Adrenal gland (tissue), 12 donors: ENCODE results near the gene S100A1. TPM values are rescaled to one million over a fixed set of nuclear protein-coding genes. Genes with fewer than 3 reads are reported as not detected.

ENCODE experiments used
- DNase-seq, 7 donors: peaks; one replicate each; pipeline ENCODE4 v3.0.0-alpha.2; 2019 to 2020
- H3K27ac ChIP-seq, 5 donors: fragments of 200-600 bp; sonication (generic) in 4 of 5; 1 replicate in 3 of 5; 2 replicates in 2 of 5; pipeline versions ENCODE4 v1.5.1 to v1.8.0; 2016 to 2020; ENCODE audit warnings: mild to moderate bottlenecking in 1 of 5
- H3K27me3 ChIP-seq: fragments of 200-600 bp; 2 replicates; pipeline ENCODE4 v1.8.0; 2021
- H3K36me3 ChIP-seq, 2 donors: fragments of 200-600 bp; replicated peaks in 1 of 2; 1 replicate in 1 of 2; 2 replicates in 1 of 2; pipeline versions ENCODE4 v1.5.1 to v1.8.0; 2018 to 2022
- H3K4me1 ChIP-seq, 2 donors: fragments of 200-600 bp; replicated peaks in 1 of 2; 1 replicate in 1 of 2; 2 replicates in 1 of 2; pipeline versions ENCODE4 v1.5.1 to v1.8.0; 2018 to 2021
- H3K4me3 ChIP-seq, 4 donors: fragments of 200-600 bp; sonication (generic) in 3 of 4; one replicate each; pipeline ENCODE4 v1.5.1; 2016 to 2018
- H3K9me3 ChIP-seq, 3 donors: fragments of 200-600 bp; sonication (generic) in 1 of 3; replicated peaks in 1 of 3; 1 replicate in 2 of 3; 2 replicates in 1 of 3; pipeline versions ENCODE4 v1.5.1 to v1.8.0; 2016 to 2021
- CTCF ChIP-seq, 6 experiments: fragments of 450-650 bp in 4 of 6; fragments of 200-600 bp in 2 of 6; sonication (generic) in 1 of 6; IDR thresholded peaks; 1 replicate in 5 of 6; 2 replicates in 1 of 6; pipeline versions ENCODE4 v1.5.1 to v1.8.0; 2016 to 2021; ENCODE audit warnings: antibody characterized with exemption in 6 of 6, mild to moderate bottlenecking in 2 of 6, moderate library complexity in 1 of 6
- POLR2A ChIP-seq, 2 donors: fragments of 450-650 bp; IDR thresholded peaks; one replicate each; pipeline ENCODE4 v1.6.1; 2017; ENCODE audit warnings: antibody characterized with exemption in 2 of 2, mild to moderate bottlenecking in 2 of 2, moderate library complexity in 1 of 2
- WGBS, 4 donors: extraction: QIAGEN DNeasy Blood & Tissue Kit in 2 of 4; methylation state at CpG; one replicate each; pipeline versions ENCODE4 v1.1.5 to v1.1.7; 2013 to 2017; 5-methylcytosine and 5-hydroxymethylcytosine counted together
- intact Hi-C, 2 donors: fragments of 100-400 bp; cut with DNase I; formaldehyde crosslinking; loops; one replicate each; pipeline versions ENCODE4 v1.14.1 to v1.15.0; 2022 to 2023
- polyA plus RNA-seq, 3 donors: library from polyadenylated mRNA; stranded (reverse); fragments of 200-250 nt in 2 of 3; fragments of 350-450 nt in 1 of 3; fragmentation: Illumina TruSeq in 1 of 3; extraction: RNeasy Lipid Tissue Mini Kit (QIAGEN cat#74804) in 1 of 3; gene quantifications; one replicate each; pipeline ENCODE4 v1.2.3, GENCODE V29; 2013 to 2014
- total RNA-seq, 9 donors: library from RNA; depleted of rRNA in 4 of 9; stranded (reverse); fragments of >200 nt in 4 of 9; fragments of 120-200 nt in 1 of 9; fragmentation: NEBNext Ultra II Directional in 1 of 9; extraction: Animal tissue kit (Norgen Biotek cat#: 25700) in 1 of 9; gene quantifications; one replicate each; pipeline versions ENCODE4 v1.1.0 to v1.2.4, GENCODE V29; 2013 to 2023
- donor health status: healthy with polysubstance abuse.
- donor health status: Bipolar disorder and iron deficiency.
- donor health status: DM: yes; HTN: yes; CAD: no.
- donor health status: DM: no; HTN: no; CAD: no.
- donor health status: DM: no; HTN: no; CAD: no.
- donor health status: DM: yes; HTN: yes; CAD: no.

The S100A1 gene
- total and polyA plus RNA-seq, 12 donors = 0.55 to 12.3 (median 2.0) TPM; not detected in 4

- Histone ChIP-seq H3K27me3 (no peaks in the 10 kb centered on the region), H3K36me3 (peaks cover 0 to 40% of the 10 kb centered on the region in 2 donors), H3K9me3 (no peaks in the 10 kb centered on the region), H3K4me1 (peaks cover 5 to 11% of the 10 kb centered on the region in 2 donors), H3K4me3 (no peak overlapping the region), H3K27ac (peak overlapping the region in 1 of 5 donors; percentile 62)
- DNase-seq = no peak
- intact Hi-C loops = no loop called here
- TF ChIP-seq POLR2A (IDR thresholded peaks at IDR 0.05) (no peak), CTCF (IDR thresholded peaks at IDR 0.05) (no peak)
- WGBS, 4 donors = 49 to 80% (median 63%) methylated on average over 1 to 2 of the region's 2 CpGs
Observed at GRCh38 chr1:153647346-153647714, 19.1 kb downstream of the S100A1 start.

GRCh38 chr1:153648000-153648643, 19.9 kb downstream of the S100A1 start:
- intact Hi-C loops = no loop called here
- WGBS, 4 donors = 77 to 88% (median 85%) methylated on average over 7 to 10 of the region's 10 CpGs
- TF ChIP-seq CTCF (IDR thresholded peaks at IDR 0.05) = no peak
- no peak for TF ChIP-seq POLR2A (IDR thresholded peaks at IDR 0.05)
- no peaks in the 10 kb centered on the region for H3K9me3 ChIP-seq
- DNase-seq = peak in 1 of 7 donors; percentile 14
- no peaks in the 10 kb centered on the region for H3K27me3 ChIP-seq
- H3K4me1 ChIP-seq = peaks cover 13 to 17% of the 10 kb centered on the region in 2 donors
- H3K27ac ChIP-seq = no peak overlapping the region
- H3K4me3 ChIP-seq = no peak overlapping the region
- H3K36me3 ChIP-seq = peaks cover 0 to 32% of the 10 kb centered on the region in 2 donors

GRCh38 chr1:153649137-153649862, 21.1 kb downstream of the S100A1 start:
- DNase-seq = no peak
- no peak overlapping the region for H3K27ac ChIP-seq
- H3K36me3 ChIP-seq = peaks cover 0 to 21% of the 10 kb centered on the region in 2 donors
- no peaks in the 10 kb centered on the region for H3K9me3 ChIP-seq
- intact Hi-C loops = no loop called here
- peaks cover 9 to 14% of the 10 kb centered on the region in 2 donors for H3K4me1 ChIP-seq
- H3K4me3 ChIP-seq = no peak overlapping the region
- 42 to 76% (median 49%) methylated on average over 3 of the region's 3 CpGs for WGBS, 4 donors
- H3K27me3 ChIP-seq = no peaks in the 10 kb centered on the region
- no peak for TF ChIP-seq CTCF (IDR thresholded peaks at IDR 0.05)
- no peak for TF ChIP-seq POLR2A (IDR thresholded peaks at IDR 0.05)

DNA sequence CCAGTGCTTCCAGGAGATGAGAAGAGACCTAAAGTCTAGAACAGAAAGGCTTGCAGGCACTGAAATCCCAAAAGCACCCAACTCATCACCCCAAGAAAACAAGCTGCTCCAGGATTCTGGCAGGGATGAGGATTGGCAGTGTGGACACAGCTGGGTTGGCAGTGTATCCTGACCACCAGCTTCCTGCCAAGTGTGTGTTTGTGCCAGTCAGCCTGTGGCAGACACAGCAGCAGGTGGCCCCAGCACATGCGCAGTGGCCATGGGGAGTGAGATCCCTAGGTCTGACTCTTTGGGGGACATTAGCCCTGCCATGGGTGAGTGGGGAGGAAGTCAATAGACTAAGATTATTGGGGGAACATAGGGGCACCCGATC, 21.6 kb downstream of the S100A1 start:
- intact Hi-C loops = no loop called here
- no peak for TF ChIP-seq POLR2A (IDR thresholded peaks at IDR 0.05)
- TF ChIP-seq CTCF (IDR thresholded peaks at IDR 0.05) = no peak
- Histone ChIP-seq H3K27me3 (no peaks in the 10 kb centered on the region), H3K36me3 (peaks cover 0 to 17% of the 10 kb centered on the region in 2 donors), H3K9me3 (no peaks in the 10 kb centered on the region), H3K27ac (no peak overlapping the region), H3K4me1 (peaks cover 9 to 14% of the 10 kb centered on the region in 2 donors), H3K4me3 (no peak overlapping the region)
- WGBS, 4 donors = 79 to 88% (median 81%) methylated on average over 1 to 2 of the region's 2 CpGs
- peak in 1 of 7 donors; percentile 39 for DNase-seq
